ENCODE measurements around the gene CDK2AP2.

- TF ChIP-seq YY1 (IDR thresholded peaks at IDR 0.05; ENCODE audit: low read depth) (no peak), EP300 (IDR thresholded peaks at IDR 0.05; ENCODE audit: borderline replicate concordance) (no peak), RAD21 (IDR thresholded peaks at IDR 0.05; ENCODE audit: low read depth) (no peak), TAF1 (IDR thresholded peaks at IDR 0.05; ENCODE audit: low read depth) (no peak), REST (IDR thresholded peaks at IDR 0.05; ENCODE audit: low read depth) (no peak), FOXM1 (IDR thresholded peaks at IDR 0.05; ENCODE audit: borderline replicate concordance, low read depth) (no peak), NFIC (IDR thresholded peaks at IDR 0.05) (no peak)
- TF ChIP-seq, protein P1, sequence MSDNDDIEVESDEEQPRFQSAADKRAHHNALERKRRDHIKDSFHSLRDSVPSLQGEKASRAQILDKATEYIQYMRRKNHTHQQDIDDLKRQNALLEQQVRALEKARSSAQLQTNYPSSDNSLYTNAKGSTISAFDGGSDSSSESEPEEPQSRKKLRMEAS (IDR thresholded peaks at IDR 0.05) = no peak
These were observed 3.7 kb downstream of the CDK2AP2 start for GRCh38 chr11:67504005-67504949.
